AG09319 (cell line): ENCODE data around the gene C3orf18.
A peak's percentile ranks its signal among the peaks of the same experiment; 100 is the strongest.

Experiments used
- DNase-seq: peaks from one replicate; pipeline ENCODE4 v3.0.0-alpha.2; 2010; ENCODE audit warnings: low read depth; ENCODE audit errors: extremely low read depth
- CTCF ChIP-seq: IDR thresholded peaks from 2 replicates; pipeline ENCODE4 v1.5.1; 2011; ENCODE audit warnings: low read depth, mild to moderate bottlenecking, inconsistent platforms, low read length, moderate library complexity

C3orf18 gene

GRCh38 chr3:50533807-50534461 lies 33.6 kb downstream of the C3orf18 start:
- DNase-seq: no peak
- no peak for TF ChIP-seq CTCF

- TF ChIP-seq CTCF: no peak
- DNase-seq: no peak
Observed at GRCh38 chr3:50533316-50533715, 34.2 kb downstream of the C3orf18 start.

GRCh38 chr3:50532062-50532705 lies 35.4 kb downstream of the C3orf18 start:
- peak; percentile 13 for TF ChIP-seq CTCF
- no peak for DNase-seq

GRCh38 chr3:50531201-50531600 lies 36.3 kb downstream of the C3orf18 start:
- DNase-seq: no peak
- TF ChIP-seq CTCF: no peak

GRCh38 chr3:50530001-50530970 lies 37.3 kb downstream of the C3orf18 start:
- no peak for DNase-seq

GRCh38 chr3:50525987-50526386 lies 41.6 kb downstream of the C3orf18 start:
- no peak for TF ChIP-seq CTCF
- no peak for DNase-seq

More at GRCh38 chr3:50530001-50530970, 37.3 kb downstream of the C3orf18 start:
- no peak for TF ChIP-seq CTCF
